HG02588 (cell line): ENCODE results near the gene DAZL.
A peak's percentile ranks its signal among the peaks of the same experiment; 100 is the strongest.

Experiments
- ATAC-seq: cut with Tn5 transposase; IDR thresholded peaks from one replicate; pipeline ENCODE4 v1.9.1; 2021; ENCODE audit warnings: mild to moderate bottlenecking, moderate library complexity; ENCODE audit not compliant: unreplicated experiment

Gene DAZL

GRCh38 chr3:16596352-16597032, 8.7 kb downstream of the DAZL start:
- ATAC-seq = peak; percentile 70

DNA sequence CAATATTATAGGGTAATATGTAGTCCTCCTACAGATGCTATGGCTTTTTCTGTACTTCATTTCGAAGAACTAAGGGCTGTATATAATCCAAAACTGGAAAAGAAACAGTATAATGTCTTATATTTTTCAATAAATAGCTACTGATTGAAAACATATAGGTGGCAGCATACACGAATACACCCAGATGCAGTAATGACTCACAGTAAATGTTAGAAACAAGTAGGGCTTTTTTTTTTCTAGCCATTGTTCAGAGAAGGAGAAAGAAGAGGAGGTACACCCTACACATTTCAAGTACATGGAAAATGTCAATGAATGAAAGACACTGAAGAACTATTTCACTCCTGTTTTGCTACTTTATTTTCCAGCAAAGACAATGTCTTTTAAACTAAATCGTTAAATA, 9.4 kb downstream of the DAZL start:
- ATAC-seq = no peak

- peak; percentile 96 for ATAC-seq
Measured at GRCh38 chr3:16589867-16590624, 15.2 kb downstream of the DAZL start.

GRCh38 chr3:16589120-16589519, 16.1 kb downstream of the DAZL start:
- ATAC-seq = no peak

- ATAC-seq = no peak
Measured at GRCh38 chr3:16587681-16588060, 17.6 kb downstream of the DAZL start.

- ATAC-seq = no peak
Measured at GRCh38 chr3:16587047-16587680, 18.1 kb downstream of the DAZL start.

GRCh38 chr3:16584880-16585279, 20.3 kb downstream of the DAZL start:
- ATAC-seq = no peak

DNA sequence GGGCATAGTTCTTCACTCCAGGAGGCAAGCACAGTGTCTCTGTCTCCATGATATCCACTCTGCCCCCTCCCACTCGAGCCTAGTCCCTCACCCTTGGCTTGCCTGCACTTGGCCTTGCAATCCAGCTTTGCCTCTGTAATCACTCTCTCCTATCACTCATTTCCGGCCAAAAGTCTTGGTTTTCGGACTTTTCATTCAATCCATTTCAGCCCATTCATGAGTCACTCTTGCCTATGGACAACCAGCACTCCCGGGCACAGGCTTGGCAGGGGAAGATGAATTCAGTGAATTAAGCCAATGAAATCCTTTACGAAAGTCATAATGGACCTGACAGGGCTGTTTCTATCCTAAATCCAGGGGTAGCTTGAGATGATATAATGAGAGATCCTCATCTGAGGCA, 21.7 kb downstream of the DAZL start:
- no peak for ATAC-seq

GRCh38 chr3:16570113-16570512, 35.1 kb downstream of the DAZL start:
- ATAC-seq = no peak

DNA sequence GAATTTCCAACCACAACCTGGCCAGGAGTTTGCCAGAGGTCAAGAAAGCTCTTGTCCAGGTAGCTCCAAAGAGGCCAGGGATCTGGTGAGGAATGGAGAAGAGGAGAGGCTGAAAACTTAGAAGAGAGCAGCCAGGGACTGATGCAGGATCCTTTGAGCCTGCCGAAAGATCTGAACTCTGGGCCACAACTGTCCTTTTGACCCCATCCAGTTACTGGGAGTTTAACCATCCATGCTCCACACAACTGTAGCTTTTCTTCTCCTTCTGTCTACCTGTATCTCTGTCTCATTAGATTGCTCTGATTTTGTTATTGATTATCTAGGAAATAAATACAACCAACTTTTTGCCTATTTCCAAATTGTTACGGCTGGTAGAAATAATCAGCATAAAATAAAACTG, 36.7 kb downstream of the DAZL start:
- no peak for ATAC-seq

GRCh38 chr3:16568115-16568514, 37.1 kb downstream of the DAZL start:
- no peak for ATAC-seq

DNA sequence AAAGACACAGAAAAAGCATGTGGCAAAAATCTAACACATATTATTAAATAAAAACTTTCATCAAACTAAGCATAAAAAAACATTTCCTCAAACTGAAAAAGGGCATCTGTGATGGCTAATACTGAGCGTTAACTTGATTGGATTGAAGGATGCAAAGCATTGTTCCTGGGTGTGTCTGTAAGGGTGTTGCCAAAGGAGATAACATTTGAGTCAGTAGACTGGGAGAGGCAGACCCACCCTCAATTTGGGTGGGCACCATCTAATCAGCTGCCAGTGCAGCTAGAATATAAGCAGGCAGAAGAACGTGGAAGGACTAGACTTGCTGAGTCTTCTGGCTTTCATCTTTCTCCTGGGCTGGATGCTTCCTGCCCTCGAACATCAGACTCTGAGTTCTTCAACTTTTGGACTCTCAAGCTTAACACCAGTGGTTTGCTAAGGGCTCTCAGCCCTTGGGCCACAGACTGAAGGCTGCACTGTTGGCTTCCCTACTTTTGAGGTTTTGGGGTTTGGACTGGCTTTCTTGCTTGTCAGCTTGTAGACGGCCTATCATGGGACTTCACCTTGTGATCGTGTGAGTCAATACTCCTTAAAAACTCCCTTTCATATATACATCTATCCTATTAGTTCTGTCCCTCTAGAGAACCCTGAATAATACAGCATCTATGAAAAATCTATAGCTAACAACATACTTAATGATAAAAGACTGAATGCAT, 45.4 kb downstream of the DAZL start:
- no peak for ATAC-seq

GRCh38 chr3:16554126-16554525, 51.1 kb downstream of the DAZL start:
- ATAC-seq = no peak

DNA sequence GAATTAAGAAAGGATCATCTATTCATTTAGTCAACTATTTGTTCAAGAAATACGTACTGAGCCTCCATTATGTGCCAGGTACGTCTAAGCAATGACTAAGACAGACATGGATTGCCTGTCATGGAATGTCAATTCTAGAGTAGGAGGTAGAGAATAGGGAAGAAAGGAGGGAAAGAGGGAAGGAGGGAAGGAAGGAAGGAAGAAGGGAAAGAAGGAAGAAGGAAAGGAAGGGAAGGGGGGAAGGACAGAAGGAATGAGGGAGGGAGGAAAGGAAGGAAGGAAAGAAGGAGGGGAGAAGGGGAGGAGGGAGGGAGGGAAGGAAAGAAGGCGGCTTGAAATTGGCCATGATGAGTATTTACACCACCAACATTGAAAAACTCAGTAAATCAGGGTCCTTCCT, 52.5 kb downstream of the DAZL start:
- no peak for ATAC-seq

- ATAC-seq = no peak
Measured at GRCh38 chr3:16551342-16551976, 53.8 kb downstream of the DAZL start.

GRCh38 chr3:16550676-16551341, 54.4 kb downstream of the DAZL start:
- ATAC-seq = no peak

GRCh38 chr3:16550305-16550675, 54.9 kb downstream of the DAZL start:
- no peak for ATAC-seq

GRCh38 chr3:16548721-16549120, 56.5 kb downstream of the DAZL start:
- no peak for ATAC-seq

GRCh38 chr3:16547561-16548357, 57.5 kb downstream of the DAZL start:
- no peak for ATAC-seq
